GM23338 (cell line): ENCODE results near the gene RGS7.

Experiments
- JUNB ChIP-seq: IDR thresholded peaks from one replicate; pipeline ENCODE4 v1.6.1; 2016; ENCODE audit warnings: antibody characterized with exemption; ENCODE audit not compliant: unreplicated experiment
- POLR2AphosphoS5 ChIP-seq: IDR thresholded peaks from 2 replicates; pipeline ENCODE4 v1.6.1; 2016; ENCODE audit warnings: antibody characterized with exemption, low read depth
- TF ChIP-seq, protein P1 (sequence below), 2 experiments: fragments of 200-600 bp in 1 of 2; sonication (generic) in 1 of 2; conservative IDR thresholded peaks; 2 replicates each; pipeline versions ENCODE4 v1.5.1 to v1.6.1; 2016 to 2017; ENCODE audit warnings: antibody characterized with exemption in 2 of 2, low read depth in 2 of 2, mild to moderate bottlenecking in 2 of 2, moderate library complexity in 1 of 2

GRCh38 chr1:241105147-241105546 is 251.9 kb downstream of the RGS7 start:
- TF ChIP-seq JUNB (no peak), POLR2AphosphoS5 (no peak)
- TF ChIP-seq, protein P1, sequence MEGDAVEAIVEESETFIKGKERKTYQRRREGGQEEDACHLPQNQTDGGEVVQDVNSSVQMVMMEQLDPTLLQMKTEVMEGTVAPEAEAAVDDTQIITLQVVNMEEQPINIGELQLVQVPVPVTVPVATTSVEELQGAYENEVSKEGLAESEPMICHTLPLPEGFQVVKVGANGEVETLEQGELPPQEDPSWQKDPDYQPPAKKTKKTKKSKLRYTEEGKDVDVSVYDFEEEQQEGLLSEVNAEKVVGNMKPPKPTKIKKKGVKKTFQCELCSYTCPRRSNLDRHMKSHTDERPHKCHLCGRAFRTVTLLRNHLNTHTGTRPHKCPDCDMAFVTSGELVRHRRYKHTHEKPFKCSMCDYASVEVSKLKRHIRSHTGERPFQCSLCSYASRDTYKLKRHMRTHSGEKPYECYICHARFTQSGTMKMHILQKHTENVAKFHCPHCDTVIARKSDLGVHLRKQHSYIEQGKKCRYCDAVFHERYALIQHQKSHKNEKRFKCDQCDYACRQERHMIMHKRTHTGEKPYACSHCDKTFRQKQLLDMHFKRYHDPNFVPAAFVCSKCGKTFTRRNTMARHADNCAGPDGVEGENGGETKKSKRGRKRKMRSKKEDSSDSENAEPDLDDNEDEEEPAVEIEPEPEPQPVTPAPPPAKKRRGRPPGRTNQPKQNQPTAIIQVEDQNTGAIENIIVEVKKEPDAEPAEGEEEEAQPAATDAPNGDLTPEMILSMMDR (conservative IDR thresholded peaks at IDR 0.05; ENCODE audit: low read depth in 2 of 2): no peak
